HFFc6 (cell line): Measurements from ENCODE around the gene RNU6-7. TPM values are rescaled to one million over a fixed set of nuclear protein-coding genes. Genes with fewer than 3 reads are reported as not detected.

ENCODE experiments used
- DNase-seq: peaks from one replicate; pipeline ENCODE4 v3.0.0-alpha.2; 2018
- H3K27ac Mint-ChIP-seq: 2 replicates; pipeline ENCODE4 v1.8.0; 2020; ENCODE audit warnings: mild to moderate bottlenecking, mixed read lengths
- H3K27me3 Mint-ChIP-seq: 2 replicates; pipeline ENCODE4 v1.8.0; 2021; ENCODE audit warnings: mild to moderate bottlenecking, moderate library complexity, mixed read lengths; ENCODE audit not compliant: insufficient read depth
- H3K36me3 Mint-ChIP-seq: 2 replicates; pipeline ENCODE4 v1.8.0; 2021; ENCODE audit warnings: low read depth, mixed read lengths
- H3K4me1 Mint-ChIP-seq: 2 replicates; pipeline ENCODE4 v1.8.0; 2020; ENCODE audit warnings: low read depth, mixed read lengths
- H3K4me3 Mint-ChIP-seq: 2 replicates; pipeline ENCODE4 v1.8.0; 2020; ENCODE audit warnings: mild to moderate bottlenecking, moderate library complexity, mixed read lengths
- H3K9me3 Mint-ChIP-seq: 2 replicates; pipeline ENCODE4 v1.8.0; 2020; ENCODE audit warnings: mild to moderate bottlenecking, mixed read lengths
- total RNA-seq, 6 experiments: library from RNA; stranded (reverse); fragmentation: NEBNext Ultra II Directional; extraction: Animal tissue kit (Norgen Biotek cat#: 25700); gene quantifications; 2 replicates in 1 of 6; 3 replicates in 5 of 6; pipeline ENCODE4 v1.2.3, GENCODE V29; 2021
- TF ChIP-seq, protein P1 (sequence below): fragments of 200-600 bp; sonication (generic); IDR thresholded peaks from 2 replicates; pipeline ENCODE4 v1.5.0; 2021; ENCODE audit warnings: antibody characterized with exemption, mild to moderate bottlenecking

The RNU6-7 gene
- total RNA-seq, 6 experiments from 2014 or later = not detected

DNA sequence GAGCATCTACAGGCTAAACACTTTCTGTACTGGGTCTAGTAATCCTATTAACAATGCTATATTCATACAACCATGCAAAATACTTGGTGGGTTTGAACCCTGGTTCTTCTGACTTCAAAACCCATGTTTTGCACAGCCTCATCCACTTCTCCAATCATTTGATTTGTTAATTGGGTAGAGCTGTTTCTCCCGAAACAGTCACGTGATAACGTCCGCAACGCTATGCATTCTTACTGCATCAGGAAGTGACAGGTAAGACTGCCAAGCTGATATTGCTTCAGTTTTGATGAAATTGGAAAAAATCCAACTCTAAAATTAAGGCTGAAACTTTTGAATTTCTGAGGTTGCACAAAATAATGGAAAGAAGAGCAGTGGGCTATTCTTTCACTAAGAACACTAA, 30.4 kb upstream of the RNU6-7 start:
- peaks cover 9% of the 10 kb centered on the region for H3K27me3 Mint-ChIP-seq
- H3K9me3 Mint-ChIP-seq = no peaks in the 10 kb centered on the region
- no peak overlapping the region for H3K4me3 Mint-ChIP-seq
- no peaks in the 10 kb centered on the region for H3K36me3 Mint-ChIP-seq
- H3K4me1 Mint-ChIP-seq = 0 out of 2 replicates have a peak, but pooled peaks cover 6% of the 10 kb centered on the region
- H3K27ac Mint-ChIP-seq = no peak overlapping the region
- TF ChIP-seq, protein P1, sequence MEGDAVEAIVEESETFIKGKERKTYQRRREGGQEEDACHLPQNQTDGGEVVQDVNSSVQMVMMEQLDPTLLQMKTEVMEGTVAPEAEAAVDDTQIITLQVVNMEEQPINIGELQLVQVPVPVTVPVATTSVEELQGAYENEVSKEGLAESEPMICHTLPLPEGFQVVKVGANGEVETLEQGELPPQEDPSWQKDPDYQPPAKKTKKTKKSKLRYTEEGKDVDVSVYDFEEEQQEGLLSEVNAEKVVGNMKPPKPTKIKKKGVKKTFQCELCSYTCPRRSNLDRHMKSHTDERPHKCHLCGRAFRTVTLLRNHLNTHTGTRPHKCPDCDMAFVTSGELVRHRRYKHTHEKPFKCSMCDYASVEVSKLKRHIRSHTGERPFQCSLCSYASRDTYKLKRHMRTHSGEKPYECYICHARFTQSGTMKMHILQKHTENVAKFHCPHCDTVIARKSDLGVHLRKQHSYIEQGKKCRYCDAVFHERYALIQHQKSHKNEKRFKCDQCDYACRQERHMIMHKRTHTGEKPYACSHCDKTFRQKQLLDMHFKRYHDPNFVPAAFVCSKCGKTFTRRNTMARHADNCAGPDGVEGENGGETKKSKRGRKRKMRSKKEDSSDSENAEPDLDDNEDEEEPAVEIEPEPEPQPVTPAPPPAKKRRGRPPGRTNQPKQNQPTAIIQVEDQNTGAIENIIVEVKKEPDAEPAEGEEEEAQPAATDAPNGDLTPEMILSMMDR = no peak
- no peak for DNase-seq

- no peak for DNase-seq
- H3K9me3 Mint-ChIP-seq = peaks cover 22% of the 10 kb centered on the region
- H3K4me3 Mint-ChIP-seq = no peak overlapping the region
- no peaks in the 10 kb centered on the region for H3K4me1 Mint-ChIP-seq
- H3K36me3 Mint-ChIP-seq = peaks cover 6% of the 10 kb centered on the region; the same call in 1 of the 2 replicates
- H3K27ac Mint-ChIP-seq = no peak overlapping the region
- TF ChIP-seq, protein P1 = no peak
- peaks cover 8% of the 10 kb centered on the region for H3K27me3 Mint-ChIP-seq
These were observed 18.4 kb upstream of the RNU6-7 start for GRCh38 chr14:32183151-32184058.

DNA sequence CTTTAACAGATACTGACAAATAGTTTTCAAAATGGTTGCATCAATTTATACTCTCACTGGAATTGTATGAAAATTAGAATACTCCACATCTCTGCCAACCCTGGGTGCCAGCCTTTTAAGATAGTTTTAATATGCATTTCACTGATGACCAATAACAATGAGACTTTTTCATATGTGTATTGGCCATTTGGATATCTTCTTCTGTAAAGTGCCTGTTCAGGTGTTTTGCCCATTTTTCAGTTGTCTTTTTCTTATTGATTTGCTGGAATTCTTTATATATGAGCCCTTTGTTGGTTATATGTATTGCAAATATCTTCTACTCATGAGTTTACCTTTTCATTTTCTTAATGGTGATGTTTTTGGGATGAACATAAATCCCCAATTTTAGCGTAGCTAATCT, 16.7 kb upstream of the RNU6-7 start:
- no peak overlapping the region for H3K4me3 Mint-ChIP-seq

GRCh38 chr14:32186248-32186647, 15.6 kb upstream of the RNU6-7 start:
- H3K9me3 Mint-ChIP-seq = peaks cover 6% of the 10 kb centered on the region; the same call in 1 of the 2 replicates
- DNase-seq = no peak
- H3K27ac Mint-ChIP-seq = no peak overlapping the region
- no peaks in the 10 kb centered on the region for H3K36me3 Mint-ChIP-seq
- TF ChIP-seq, protein P1 = no peak
- peaks cover 3% of the 10 kb centered on the region; the same call in 1 of the 2 replicates for H3K27me3 Mint-ChIP-seq
- peaks cover 8% of the 10 kb centered on the region for H3K4me1 Mint-ChIP-seq
- H3K4me3 Mint-ChIP-seq = no peak overlapping the region

More for the DNA sequence above, 16.7 kb upstream of the RNU6-7 start:
- peaks cover 6% of the 10 kb centered on the region; the same call in 1 of the 2 replicates for H3K27me3 Mint-ChIP-seq
- H3K4me1 Mint-ChIP-seq = no peaks in the 10 kb centered on the region
- H3K27ac Mint-ChIP-seq = no peak overlapping the region
- DNase-seq = no peak
- TF ChIP-seq, protein P1 = no peak
- H3K36me3 Mint-ChIP-seq = no peaks in the 10 kb centered on the region
- H3K9me3 Mint-ChIP-seq = peaks cover 12% of the 10 kb centered on the region; the same call in 1 of the 2 replicates

- H3K9me3 Mint-ChIP-seq = peaks cover 6% of the 10 kb centered on the region; the same call in 1 of the 2 replicates
- TF ChIP-seq, protein P1 = no peak
- peaks cover 2% of the 10 kb centered on the region; the same call in 1 of the 2 replicates for H3K27me3 Mint-ChIP-seq
- peaks cover 8% of the 10 kb centered on the region for H3K4me1 Mint-ChIP-seq
- no peaks in the 10 kb centered on the region for H3K36me3 Mint-ChIP-seq
- H3K27ac Mint-ChIP-seq = no peak overlapping the region
- no peak overlapping the region; the same call in 1 of the 2 replicates for H3K4me3 Mint-ChIP-seq
- DNase-seq = no peak
These were observed 12.0 kb upstream of the RNU6-7 start for GRCh38 chr14:32189811-32190210.
